Kidney (tissue), 14 donors: ENCODE results near the gene RABL6. TPM values are rescaled to one million over a fixed set of nuclear protein-coding genes. Genes with fewer than 3 reads are reported as not detected.

ENCODE experiments used
- DNase-seq, 5 donors: peaks; one replicate each; pipeline ENCODE4 v3.0.0-alpha.2; 2013 to 2020
- FAIRE-seq: peaks from 2 replicates; lab custom pipeline; 2012; peaks lifted over from hg19 to GRCh38; lab: Jason Lieb, UNC
- H3K27ac ChIP-seq, 2 donors: one replicate each; pipeline ENCODE4 v1.7.0; 2013; ENCODE audit warnings: low read depth in 2 of 2, low read length in 2 of 2, inconsistent platforms in 1 of 2
- H3K27me3 ChIP-seq: one replicate; pipeline ENCODE4 v1.7.1; 2013; ENCODE audit warnings: low read length, inconsistent platforms; ENCODE audit not compliant: control insufficient read depth, insufficient read depth
- H3K36me3 ChIP-seq, 3 donors: one replicate each; pipeline versions ENCODE4 v1.7.0 to v1.7.1; 2013; ENCODE audit warnings: low read length in 3 of 3, control low read depth in 1 of 3, inconsistent platforms in 1 of 3; ENCODE audit not compliant: insufficient read depth in 3 of 3, control insufficient read depth in 2 of 3
- H3K4me1 ChIP-seq, 3 donors: one replicate each; pipeline versions ENCODE4 v1.7.0 to v1.7.1; 2013; ENCODE audit warnings: low read length in 3 of 3, inconsistent platforms in 1 of 3, low read depth in 1 of 3; ENCODE audit not compliant: control insufficient read depth in 2 of 3, insufficient read depth in 2 of 3
- H3K4me3 ChIP-seq, 3 donors: one replicate each; pipeline versions ENCODE4 v1.7.0 to v1.8.1; 2013; ENCODE audit warnings: low read length in 3 of 3, control low read depth in 1 of 3, inconsistent platforms in 1 of 3
- H3K9ac ChIP-seq, 3 donors: one replicate each; pipeline versions ENCODE4 v1.7.0 to v1.7.1; 2013; ENCODE audit warnings: low read length in 3 of 3, control low read depth in 1 of 3, inconsistent platforms in 1 of 3
- H3K9me3 ChIP-seq, 3 donors: one replicate each; pipeline versions ENCODE4 v1.7.0 to v1.7.1; 2013; ENCODE audit warnings: low read length in 3 of 3, control low read depth in 1 of 3, inconsistent platforms in 1 of 3; ENCODE audit not compliant: control insufficient read depth in 2 of 3, insufficient read depth in 1 of 3
- CTCF ChIP-seq: IDR thresholded peaks from 3 replicates; pipeline ENCODE4 v1.5.1; 2012; ENCODE audit warnings: mild to moderate bottlenecking, moderate library complexity, borderline replicate concordance; ENCODE audit not compliant: insufficient read depth; ENCODE audit errors: extremely low read depth
- intact Hi-C: fragments of 100-400 bp; cut with DNase I; formaldehyde crosslinking; loops from one replicate; pipeline ENCODE4 v1.11.1; 2022
- polyA plus RNA-seq: library from polyadenylated mRNA; stranded (reverse); fragments of 350-450 nt; fragmentation: Illumina TruSeq; extraction: RNeasy Lipid Tissue Mini Kit (QIAGEN cat#74804); gene quantifications from one replicate; pipeline ENCODE4 v1.2.3, GENCODE V29; 2014; ENCODE audit warnings: low read depth, low replicate concordance; ENCODE audit not compliant: insufficient read depth
- total RNA-seq: library from RNA; stranded (reverse); fragmentation: NEBNext Ultra II Directional; extraction: Animal tissue kit (Norgen Biotek cat#: 25700); gene quantifications from one replicate; pipeline ENCODE4 v1.2.1, GENCODE V29; 2021
- donor health status: control.
- donor health status: control.
- donor health status: control.
- donor health status: control.
- donor health status: control.
- donor health status: DM: yes; HTN: yes; CAD: no.
- donor health status: Normal renal cell carcinoma (clear cell type).

Gene RABL6
- total and polyA plus RNA-seq, 2 donors from 2014 or later, result 60.4 to 70.3 TPM

DNA sequence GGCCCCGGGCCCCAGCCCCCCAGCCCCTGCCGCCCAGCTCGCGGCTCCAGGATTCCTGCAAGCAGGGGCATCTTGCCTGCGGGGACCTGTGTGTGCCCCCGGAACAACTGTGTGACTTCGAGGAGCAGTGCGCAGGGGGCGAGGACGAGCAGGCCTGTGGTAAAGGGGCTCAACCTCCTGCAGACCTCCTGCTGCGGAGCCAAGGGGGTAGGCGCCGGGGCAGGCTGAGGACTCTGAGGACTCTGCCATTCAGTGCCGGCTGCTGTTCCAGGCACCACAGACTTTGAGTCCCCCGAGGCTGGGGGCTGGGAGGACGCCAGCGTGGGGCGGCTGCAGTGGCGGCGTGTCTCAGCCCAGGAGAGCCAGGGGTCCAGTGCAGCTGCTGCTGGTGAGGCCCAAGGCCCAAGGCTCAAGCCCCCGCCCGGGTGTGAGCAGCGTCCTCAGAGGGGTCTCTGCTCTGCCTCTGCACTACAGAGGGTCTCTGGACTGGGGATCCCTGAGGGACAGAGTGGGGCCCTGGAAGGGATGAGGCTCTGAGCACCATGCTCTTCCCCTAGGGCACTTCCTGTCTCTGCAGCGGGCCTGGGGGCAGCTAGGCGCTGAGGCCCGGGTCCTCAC lies 47.8 kb downstream of the RABL6 start:
- no peak overlapping the region for H3K9ac ChIP-seq

GRCh38 chr9:136856079-136856476 lies 48.3 kb downstream of the RABL6 start:
- no peak overlapping the region for H3K9ac ChIP-seq
- no peak overlapping the region for H3K4me3 ChIP-seq
- H3K27me3 ChIP-seq, result no peaks in the 10 kb centered on the region
- H3K36me3 ChIP-seq, result peaks cover 0 to 2% (median 0%) of the 10 kb centered on the region in 3 donors
- H3K27ac ChIP-seq, result no peak overlapping the region
- DNase-seq (peak in 3 of 5 donors; percentile 23 to 79 (median 52)), FAIRE-seq (no peak)
- intact Hi-C loops, result no loop called here
- no peaks in the 10 kb centered on the region for H3K9me3 ChIP-seq
- H3K4me1 ChIP-seq, result peaks cover 0 to 19% (median 7%) of the 10 kb centered on the region in 3 donors
- no peak for TF ChIP-seq CTCF

More for the DNA sequence above, 47.8 kb downstream of the RABL6 start:
- no peaks in the 10 kb centered on the region for H3K27me3 ChIP-seq
- no peaks in the 10 kb centered on the region for H3K36me3 ChIP-seq
- intact Hi-C loops, result no loop called here
- no peaks in the 10 kb centered on the region for H3K9me3 ChIP-seq
- DNase-seq, result peak in 2 of 5 donors; percentile 50 to 71
- H3K4me3 ChIP-seq, result no peak overlapping the region
- no peak for TF ChIP-seq CTCF
- no peak overlapping the region for H3K27ac ChIP-seq
- H3K4me1 ChIP-seq, result peaks cover 0 to 19% (median 7%) of the 10 kb centered on the region in 3 donors
- FAIRE-seq, result no peak

- DNase-seq (peak in 2 of 5 donors; percentile 59 to 68), FAIRE-seq (no peak)
- peaks cover 0 to 7% (median 0%) of the 10 kb centered on the region in 3 donors for H3K36me3 ChIP-seq
- peaks cover 0 to 20% (median 7%) of the 10 kb centered on the region in 3 donors for H3K4me1 ChIP-seq
- H3K9me3 ChIP-seq, result no peaks in the 10 kb centered on the region
- no peak overlapping the region for H3K4me3 ChIP-seq
- no peak for TF ChIP-seq CTCF
- H3K9ac ChIP-seq, result no peak overlapping the region
- intact Hi-C loops, result no loop called here
- no peaks in the 10 kb centered on the region for H3K27me3 ChIP-seq
- no peak overlapping the region for H3K27ac ChIP-seq
Observed at GRCh38 chr9:136856541-136857141, 48.9 kb downstream of the RABL6 start.
